NCI-H2107 treated with DMSO at 0.1 percent for 48 hours (cell line): Measurements from ENCODE around the gene TTLL11.
"Not testable (repeated sequence)": the region's sequence is repeated elsewhere in the genome, so short reads cannot be mapped to it uniquely, and the experiment has no call there.

Experiments
- DNase-seq: peaks from one replicate; lab custom pipeline; 2025; ENCODE audit not compliant: unreplicated experiment; lab: John Stamatoyannopoulos, UW

Gene TTLL11

GRCh38 chr9:121981118-121981883, 111.8 kb downstream of the TTLL11 start:
- no peak for DNase-seq

GRCh38 chr9:121980665-121981064, 112.4 kb downstream of the TTLL11 start:
- DNase-seq: not testable (repeated sequence)

GRCh38 chr9:121979736-121980135, 113.4 kb downstream of the TTLL11 start:
- no peak for DNase-seq

DNA sequence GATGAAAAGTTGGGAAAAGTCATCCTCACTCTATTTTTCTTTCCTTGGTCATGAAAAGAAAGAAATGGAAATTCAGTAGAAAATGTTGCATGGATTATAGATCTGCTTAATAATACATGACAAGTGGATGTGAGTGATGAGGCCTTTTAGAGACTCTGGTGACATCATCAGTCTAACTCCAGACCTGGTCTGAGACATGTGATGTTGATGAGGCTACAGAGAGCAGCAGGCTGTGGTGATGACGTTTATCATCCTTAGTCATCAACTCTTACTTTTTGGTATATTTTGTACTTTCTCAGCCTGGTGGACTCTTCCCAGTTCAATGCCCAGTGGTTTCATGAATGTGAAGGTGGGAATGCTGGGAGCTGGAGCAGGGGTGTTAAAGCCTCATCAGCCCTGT, 116.4 kb downstream of the TTLL11 start:
- no peak for DNase-seq

DNA sequence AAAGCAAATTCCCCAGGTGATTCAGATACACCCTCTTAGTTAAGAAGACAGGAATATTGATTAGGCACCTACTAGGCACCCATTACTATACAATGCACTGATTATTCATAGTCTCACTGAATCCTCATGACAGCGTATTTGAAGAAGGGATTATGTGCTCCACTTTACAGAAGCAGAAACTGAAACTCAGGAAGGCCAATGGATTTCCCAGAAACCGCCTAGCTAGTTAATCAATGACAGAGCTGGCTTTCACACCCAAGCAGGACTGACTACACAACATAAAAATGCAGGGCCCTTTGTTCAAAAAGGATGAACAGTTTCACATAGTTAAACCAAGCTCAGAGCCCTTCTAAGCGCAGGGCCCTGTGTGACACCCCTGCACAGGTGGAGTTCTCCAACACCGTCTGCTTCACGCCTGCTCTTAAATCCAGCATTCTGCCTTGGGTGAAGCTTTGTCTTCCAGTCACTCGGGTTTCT, 117.3 kb downstream of the TTLL11 start:
- DNase-seq: no peak

GRCh38 chr9:121974421-121974820, 118.7 kb downstream of the TTLL11 start:
- DNase-seq: no peak

DNA sequence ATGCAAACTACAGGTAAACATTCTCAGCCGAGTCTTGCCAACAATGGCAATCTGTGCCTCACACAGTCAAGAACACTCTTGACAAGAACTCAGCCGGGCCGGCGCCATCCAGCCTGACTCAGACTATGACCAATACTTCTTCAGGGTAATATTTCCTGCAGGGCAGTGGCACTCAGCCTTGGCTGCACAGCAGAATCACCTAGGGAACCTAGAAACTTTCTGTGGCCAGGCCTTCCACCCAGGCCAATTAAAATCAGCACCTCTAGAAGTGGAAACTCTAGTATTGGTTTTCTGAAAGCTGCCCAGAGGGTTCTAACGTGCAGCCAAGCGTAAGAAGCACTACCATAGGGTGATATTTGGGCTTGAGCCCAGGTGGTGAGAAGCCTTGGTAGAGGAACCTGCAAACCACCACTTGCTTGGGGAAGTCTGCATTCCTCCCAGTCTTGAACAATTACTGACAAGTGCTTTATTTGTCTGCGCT, 120.6 kb downstream of the TTLL11 start:
- DNase-seq: no peak

DNA sequence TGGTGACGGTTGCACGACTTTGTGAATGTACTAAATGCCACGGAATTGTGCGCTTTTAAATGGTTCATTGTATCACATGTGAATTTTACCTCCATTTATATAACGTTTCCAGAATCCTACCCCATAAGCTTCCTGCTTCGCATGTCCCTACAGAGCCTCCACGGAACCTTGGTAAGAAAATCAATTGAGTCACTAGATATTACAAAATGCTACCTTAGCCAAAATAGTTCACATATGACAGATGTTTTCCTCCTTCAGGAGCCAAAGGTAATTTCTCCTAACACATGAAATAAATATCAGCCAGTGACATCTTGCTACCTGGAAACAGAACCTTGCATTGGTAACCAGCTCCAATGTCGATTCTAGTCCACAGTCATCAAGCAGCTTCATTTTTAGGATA, 125.1 kb downstream of the TTLL11 start:
- no peak for DNase-seq

- no peak for DNase-seq
These were observed 126.4 kb downstream of the TTLL11 start for GRCh38 chr9:121966706-121967105.

DNA sequence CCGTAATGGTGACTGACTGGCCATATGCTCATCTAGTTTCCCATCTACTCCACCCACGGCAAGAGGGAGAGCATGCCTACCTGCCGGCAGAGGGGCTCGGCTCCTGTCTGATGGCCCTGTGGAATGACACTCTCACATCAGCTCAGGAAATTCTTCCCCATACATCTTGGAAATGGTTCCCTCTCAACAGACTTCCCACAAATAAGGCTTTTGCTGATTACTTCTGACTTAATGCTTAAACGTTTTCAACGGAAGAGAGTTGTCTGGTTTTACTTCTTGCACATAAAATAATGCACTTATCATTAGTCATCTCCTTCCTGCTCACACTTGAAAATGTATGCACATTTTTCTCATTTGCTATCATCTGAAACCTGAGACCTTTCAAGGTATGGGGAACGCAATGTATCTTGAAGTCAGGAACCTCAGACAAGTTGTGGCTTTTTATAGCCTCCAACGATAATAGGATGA, 129.5 kb downstream of the TTLL11 start:
- no peak for DNase-seq

- DNase-seq: no peak
These were observed 130.7 kb downstream of the TTLL11 start for GRCh38 chr9:121962421-121962820.

GRCh38 chr9:121960665-121961064, 132.4 kb downstream of the TTLL11 start:
- DNase-seq: no peak

DNA sequence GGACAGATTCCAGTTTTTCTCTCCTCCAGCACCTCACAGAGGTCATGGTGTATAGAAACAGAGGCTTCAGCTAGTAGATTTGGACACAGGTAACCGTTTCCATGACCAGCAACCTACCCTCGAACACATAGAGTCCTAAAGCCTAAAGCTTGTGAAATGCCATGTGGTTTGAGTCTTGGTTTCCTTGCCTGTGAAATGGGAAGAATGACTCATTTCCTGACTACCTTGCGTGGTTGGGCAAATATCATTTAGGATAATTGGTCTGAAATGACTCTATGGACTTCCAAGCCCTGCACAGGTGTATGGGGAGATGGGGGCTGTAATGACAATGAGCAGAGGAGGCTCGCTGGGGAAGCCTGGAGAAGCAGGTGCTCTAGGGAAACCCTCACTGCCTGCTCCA, 134.6 kb downstream of the TTLL11 start:
- no peak for DNase-seq

- DNase-seq: no peak
These were observed 136.3 kb downstream of the TTLL11 start for GRCh38 chr9:121956808-121957207.

- DNase-seq: no peak
These were observed 137.5 kb downstream of the TTLL11 start for GRCh38 chr9:121955649-121956048.

DNA sequence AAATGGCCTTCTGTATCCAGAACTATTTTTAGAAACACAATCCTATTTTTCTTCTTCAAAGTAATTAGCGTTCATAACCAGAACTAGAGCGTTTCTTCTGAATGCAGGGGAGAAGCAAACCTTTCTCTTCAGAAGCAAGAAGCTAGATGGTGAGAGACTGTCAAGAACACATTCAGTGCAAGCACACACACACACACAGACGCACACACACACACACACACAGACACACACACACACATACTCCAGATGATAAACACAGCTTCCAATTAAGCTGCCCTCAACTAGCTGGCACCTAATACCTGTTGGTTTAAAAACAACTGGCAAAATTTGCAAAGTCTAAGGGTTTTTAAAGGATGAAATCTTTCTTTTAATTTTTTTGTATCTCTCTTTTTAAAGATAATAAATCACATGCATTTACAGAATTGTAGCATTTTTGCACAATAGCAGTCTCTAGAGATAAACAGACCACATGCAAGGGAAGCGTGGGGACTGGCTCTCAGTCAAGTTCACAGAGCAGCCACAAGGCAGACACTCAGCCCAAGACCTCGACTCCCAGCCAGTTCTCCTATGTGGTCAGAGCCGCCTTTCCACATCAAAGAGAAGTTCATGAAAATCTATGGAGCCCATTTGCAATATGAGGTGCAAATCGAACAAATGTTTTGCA, 138.5 kb downstream of the TTLL11 start:
- no peak for DNase-seq

DNA sequence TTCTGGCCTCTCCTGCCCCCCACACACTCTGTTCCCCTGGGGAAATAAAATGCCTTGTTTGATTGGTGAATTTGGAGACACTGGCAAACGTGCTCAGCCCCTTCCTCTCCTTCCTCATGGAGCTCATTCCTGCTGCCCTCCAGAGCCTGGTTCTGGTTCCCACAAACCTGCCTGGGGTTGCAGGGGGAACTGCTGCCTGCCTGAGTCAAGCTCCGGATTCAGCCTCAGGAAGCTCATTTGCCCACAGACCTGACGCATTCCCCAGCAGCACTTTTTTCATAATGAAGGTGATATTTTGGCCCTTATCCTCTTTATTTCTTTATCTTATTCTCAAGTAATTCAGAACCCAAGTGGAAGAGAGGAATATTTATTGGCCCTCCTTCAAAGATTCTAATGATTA, 140.5 kb downstream of the TTLL11 start:
- no peak for DNase-seq

DNA sequence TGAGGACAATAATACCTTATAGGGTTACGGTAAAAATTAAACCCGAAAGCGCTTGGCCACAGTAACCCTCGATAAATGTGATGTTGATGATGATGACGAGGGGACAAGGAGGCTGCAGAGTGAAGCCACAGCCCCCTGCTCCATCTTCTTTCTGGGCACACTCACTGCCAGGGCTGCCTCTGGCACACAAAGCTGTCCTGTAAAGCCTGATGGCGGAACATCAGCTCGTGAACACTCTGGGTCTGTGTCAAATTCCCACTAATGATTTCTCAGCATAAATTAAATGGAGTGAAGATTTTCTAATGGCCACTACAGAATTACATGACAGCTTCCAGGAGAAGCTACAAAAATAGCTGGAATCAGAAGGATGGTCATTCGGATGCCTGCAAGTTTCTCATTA, 142.2 kb downstream of the TTLL11 start:
- no peak for DNase-seq

GRCh38 chr9:121950441-121950840, 142.7 kb downstream of the TTLL11 start:
- no peak for DNase-seq

- DNase-seq: no peak
These were observed 143.3 kb downstream of the TTLL11 start for GRCh38 chr9:121949766-121950165.

GRCh38 chr9:121949364-121949763, 143.7 kb downstream of the TTLL11 start:
- DNase-seq: no peak

- DNase-seq: no peak
These were observed 145.3 kb downstream of the TTLL11 start for GRCh38 chr9:121947775-121948174.
